Medulla oblongata (tissue), 1 donor: ENCODE data around the gene TMEM229B.
"Not testable (repeated sequence)": the region's sequence is repeated elsewhere in the genome, so short reads cannot be mapped to it uniquely, and the experiment has no call there.

Experiments
- DNase-seq: peaks from one replicate; pipeline ENCODE4 v3.0.0-alpha.2; 2015; ENCODE audit errors: extremely low spot score

Gene TMEM229B

GRCh38 chr14:67456732-67457131 lies 31.8 kb downstream of the TMEM229B start:
- no peak for DNase-seq

- DNase-seq, result no peak
Measured at GRCh38 chr14:67453575-67454300, 34.8 kb downstream of the TMEM229B start.

GRCh38 chr14:67451667-67452066 lies 36.9 kb downstream of the TMEM229B start:
- not testable (repeated sequence) for DNase-seq

- DNase-seq, result peak; percentile 36
Measured at GRCh38 chr14:67449096-67449495, 39.4 kb downstream of the TMEM229B start.

GRCh38 chr14:67447033-67447381 lies 41.5 kb downstream of the TMEM229B start:
- DNase-seq, result no peak

- DNase-seq, result peak; percentile 64
Measured at GRCh38 chr14:67446371-67447032, 42.0 kb downstream of the TMEM229B start.

- DNase-seq, result no peak
Measured at GRCh38 chr14:67444395-67444794, 44.1 kb downstream of the TMEM229B start.

GRCh38 chr14:67442139-67442906 lies 46.2 kb downstream of the TMEM229B start:
- no peak for DNase-seq

GRCh38 chr14:67441672-67442071 lies 46.8 kb downstream of the TMEM229B start:
- DNase-seq, result no peak

- no peak for DNase-seq
Measured at GRCh38 chr14:67441256-67441655, 47.3 kb downstream of the TMEM229B start.

- DNase-seq, result no peak
Measured at GRCh38 chr14:67440513-67440912, 48.0 kb downstream of the TMEM229B start.

GRCh38 chr14:67438969-67439368 lies 49.6 kb downstream of the TMEM229B start:
- DNase-seq, result no peak

GRCh38 chr14:67436006-67436866 lies 52.3 kb downstream of the TMEM229B start:
- peak; percentile 81 for DNase-seq

- DNase-seq, result no peak
Measured at GRCh38 chr14:67435603-67436002, 52.9 kb downstream of the TMEM229B start.

GRCh38 chr14:67432050-67432564 lies 56.4 kb downstream of the TMEM229B start:
- no peak for DNase-seq

GRCh38 chr14:67429510-67430205 lies 58.9 kb downstream of the TMEM229B start:
- no peak for DNase-seq

- no peak for DNase-seq
Measured at GRCh38 chr14:67428501-67429031, 60.0 kb downstream of the TMEM229B start.

- DNase-seq, result peak; percentile 94
Measured at GRCh38 chr14:67426983-67427606, 61.4 kb downstream of the TMEM229B start.

GRCh38 chr14:67426161-67426560 lies 62.4 kb downstream of the TMEM229B start:
- peak; percentile 28 for DNase-seq

GRCh38 chr14:67425608-67426007 lies 62.9 kb downstream of the TMEM229B start:
- no peak for DNase-seq
